HG03175 (cell line): ENCODE measurements around the gene ZNF576.
"Not testable (repeated sequence)": the region's sequence is repeated elsewhere in the genome, so short reads cannot be mapped to it uniquely, and the experiment has no call there.

ENCODE experiments used
- ATAC-seq: cut with Tn5 transposase; IDR thresholded peaks from one replicate; pipeline ENCODE4 v1.9.1; 2021; ENCODE audit warnings: mild to moderate bottlenecking, moderate library complexity; ENCODE audit not compliant: unreplicated experiment

ZNF576 gene

GRCh38 chr19:43644181-43644580 lies 47.8 kb downstream of the ZNF576 start:
- no peak for ATAC-seq

GRCh38 chr19:43648633-43649032 lies 52.2 kb downstream of the ZNF576 start:
- no peak for ATAC-seq

- ATAC-seq, result no peak
These were observed 53.1 kb downstream of the ZNF576 start for GRCh38 chr19:43649514-43649913.

GRCh38 chr19:43650276-43650675 lies 53.9 kb downstream of the ZNF576 start:
- not testable (repeated sequence) for ATAC-seq
